ENCODE data around the gene ATE1.
"Not testable (repeated sequence)": the region's sequence is repeated elsewhere in the genome, so short reads cannot be mapped to it uniquely, and the experiment has no call there.

The ATE1 gene

DNA sequence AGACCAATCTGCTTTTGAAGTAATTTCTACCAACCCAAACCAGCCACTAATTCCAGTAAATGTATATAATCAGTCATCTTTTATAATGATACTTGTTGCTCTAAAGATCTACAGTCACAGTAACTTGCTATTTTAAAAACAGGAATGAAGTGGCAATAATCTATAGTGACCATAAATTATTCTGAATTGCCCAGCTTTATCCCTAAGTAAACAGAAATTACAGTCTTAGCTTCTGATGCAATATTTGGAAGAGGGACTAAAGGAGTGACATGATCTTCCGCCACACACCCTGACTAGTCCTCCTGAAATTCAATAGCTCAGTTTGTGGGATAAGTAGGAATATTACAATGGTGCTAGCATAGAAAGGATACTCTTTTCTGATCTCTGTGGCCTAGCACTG, 96.1 kb downstream of the ATE1 start:
- no peak for DNase-seq (ENCODE audit: low spot score)

DNA sequence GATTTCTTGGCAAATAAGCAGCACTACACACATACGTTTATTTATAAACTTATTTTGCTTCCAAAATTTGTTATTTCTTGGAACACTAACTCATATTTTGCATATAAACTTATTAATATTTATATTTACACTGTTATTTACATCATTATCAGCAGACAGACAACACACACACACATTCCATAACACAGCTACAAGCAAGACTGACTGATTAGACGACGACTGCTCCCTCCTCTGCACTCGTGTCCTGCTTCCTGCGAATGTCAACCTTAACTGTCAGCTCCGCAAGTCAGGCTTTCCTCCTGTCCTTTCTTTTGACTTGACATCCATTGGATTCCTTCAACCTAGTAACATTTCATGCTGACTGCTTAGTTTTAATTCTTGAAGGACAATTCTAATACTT, 96.6 kb downstream of the ATE1 start:
- no peak for DNase-seq (ENCODE audit: low spot score)

DNA sequence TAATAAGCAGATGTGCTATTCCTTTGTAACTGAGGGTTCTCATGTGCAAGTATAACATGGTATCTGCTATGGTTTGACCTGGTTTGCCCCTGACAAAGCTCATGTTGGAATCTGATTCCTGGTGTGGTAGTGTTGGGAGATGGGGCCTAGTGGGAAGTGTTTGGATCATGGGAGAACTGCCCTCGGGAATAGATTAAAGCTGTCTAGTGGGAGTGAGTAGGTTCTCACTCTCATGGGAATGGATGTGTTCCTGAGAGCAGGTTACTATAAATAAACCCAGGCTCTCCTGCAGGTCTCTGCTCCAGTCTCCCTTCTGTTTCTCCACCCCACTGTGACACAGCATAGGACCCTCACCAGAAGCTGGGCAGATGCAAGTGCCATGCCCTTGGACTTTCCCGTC, 97.7 kb downstream of the ATE1 start:
- DNase-seq (ENCODE audit: low spot score): peak; percentile 36

DNA sequence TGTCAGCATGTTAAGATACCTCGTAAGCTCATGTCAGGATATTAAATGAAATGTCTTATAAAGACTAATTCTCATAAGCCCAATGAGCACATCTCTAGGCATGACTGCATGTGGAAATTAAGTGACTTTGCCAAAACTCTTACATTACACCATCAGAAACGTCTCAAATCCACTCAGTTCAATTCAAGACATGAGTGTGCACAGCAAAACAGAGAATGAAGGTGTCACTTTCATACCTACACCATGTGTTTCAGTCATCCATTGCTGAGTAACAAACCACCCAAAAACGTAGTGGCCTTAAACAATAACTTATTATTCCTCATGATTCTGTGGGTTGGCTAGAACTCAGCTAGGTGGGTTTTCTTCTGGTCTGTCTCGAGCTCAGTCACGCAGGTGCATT, 99.8 kb downstream of the ATE1 start:
- DNase-seq (ENCODE audit: low spot score): no peak

DNA sequence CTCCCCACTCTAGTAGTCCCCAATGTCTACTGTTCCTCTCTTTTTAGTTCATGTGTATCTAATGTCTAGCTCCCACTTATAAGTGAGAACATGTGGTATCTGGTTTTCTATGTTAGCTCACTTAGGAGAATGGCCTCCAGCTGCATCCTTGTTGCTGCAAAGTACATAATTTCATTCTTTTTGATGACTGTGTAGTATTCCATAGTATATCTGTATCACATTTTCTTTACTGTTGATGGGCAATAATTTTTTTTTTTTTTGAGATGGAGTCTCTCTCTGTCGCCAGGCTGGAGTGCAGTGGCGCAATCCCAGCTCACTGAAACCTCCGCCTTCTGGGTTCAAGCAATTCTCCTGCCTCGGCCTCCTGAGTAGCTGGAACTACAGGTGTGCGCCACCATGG, 101.1 kb downstream of the ATE1 start:
- DNase-seq (ENCODE audit: low spot score): not testable (repeated sequence)

DNA sequence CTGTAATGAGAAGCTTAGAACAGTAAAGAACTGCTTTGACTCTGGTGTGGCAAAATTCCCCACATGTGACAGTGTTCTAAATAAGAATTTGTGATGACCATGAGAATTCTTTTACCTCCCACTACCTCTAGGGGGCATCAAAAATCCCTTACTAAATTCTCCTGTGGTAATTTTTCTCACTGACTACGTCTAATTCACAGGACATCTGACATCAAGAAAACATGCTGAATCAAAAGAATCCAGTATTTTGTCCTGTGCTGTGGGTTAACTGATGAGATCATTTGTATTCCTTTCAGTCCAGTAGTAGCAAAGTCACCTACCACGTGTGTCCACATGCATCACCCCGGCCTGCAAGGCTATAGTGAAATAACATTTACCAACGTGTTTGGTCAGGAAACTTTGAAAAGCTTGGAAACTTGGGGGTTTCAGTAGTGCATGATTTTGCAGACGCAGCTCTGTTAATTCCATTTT, 103.8 kb downstream of the ATE1 start:
- peak; percentile 38 for DNase-seq (ENCODE audit: low spot score)

DNA sequence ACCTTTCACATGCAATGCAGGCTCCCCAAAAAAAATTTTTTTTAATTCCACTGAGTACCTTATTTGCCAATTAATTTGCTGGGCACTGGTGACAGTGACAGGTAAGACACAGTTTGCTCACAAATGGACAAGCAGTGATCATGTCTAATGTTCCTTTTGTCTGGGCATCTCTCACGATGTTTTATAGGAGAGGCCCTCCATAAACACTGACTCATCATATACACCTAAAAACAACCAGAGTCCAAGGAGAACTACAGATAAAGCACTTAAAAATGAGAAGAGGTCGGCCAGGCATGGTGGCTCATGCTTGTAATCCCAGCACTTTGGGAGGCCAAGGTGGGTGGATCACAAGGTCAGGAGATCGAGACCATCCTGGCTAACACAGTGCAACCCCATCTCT, 105.1 kb downstream of the ATE1 start:
- DNase-seq (ENCODE audit: low spot score): no peak

DNA sequence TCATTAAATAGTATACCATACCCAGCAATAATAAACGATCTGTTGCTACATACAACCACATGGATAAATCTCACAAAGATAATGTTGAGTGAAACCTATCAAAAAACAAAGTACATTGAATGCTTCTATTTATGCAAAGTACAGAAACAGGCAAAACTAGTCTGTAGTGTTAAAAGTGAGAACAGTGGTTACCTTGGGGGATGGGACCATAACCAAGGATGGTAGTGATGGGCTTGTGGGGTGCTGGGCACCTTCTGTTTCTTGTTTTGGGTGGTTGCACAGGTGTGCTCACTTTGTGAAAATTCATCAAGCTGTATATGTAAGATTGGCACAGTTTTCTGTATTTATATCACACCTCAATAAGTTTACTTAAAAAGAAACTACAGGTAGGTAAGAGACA, 105.7 kb downstream of the ATE1 start:
- no peak for DNase-seq (ENCODE audit: low spot score)

DNA sequence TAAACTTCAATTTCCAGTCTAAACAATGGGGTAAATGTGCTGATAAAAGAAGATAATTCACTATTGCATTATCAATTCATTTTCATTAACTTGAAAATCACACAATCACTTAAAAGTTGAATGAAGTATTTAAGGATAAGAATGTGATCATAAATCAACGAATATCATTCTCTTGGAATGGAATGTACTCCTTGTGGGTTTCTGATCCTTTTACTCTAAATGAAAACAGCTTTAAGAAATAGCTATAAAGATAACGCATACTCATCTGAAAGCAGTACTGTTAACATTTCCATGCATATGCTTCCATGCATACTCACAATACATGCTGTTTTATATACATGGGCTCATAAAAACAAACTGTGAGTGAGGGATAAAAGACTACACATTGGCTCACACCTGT, 108.8 kb downstream of the ATE1 start:
- no peak for DNase-seq (ENCODE audit: low spot score)

DNA sequence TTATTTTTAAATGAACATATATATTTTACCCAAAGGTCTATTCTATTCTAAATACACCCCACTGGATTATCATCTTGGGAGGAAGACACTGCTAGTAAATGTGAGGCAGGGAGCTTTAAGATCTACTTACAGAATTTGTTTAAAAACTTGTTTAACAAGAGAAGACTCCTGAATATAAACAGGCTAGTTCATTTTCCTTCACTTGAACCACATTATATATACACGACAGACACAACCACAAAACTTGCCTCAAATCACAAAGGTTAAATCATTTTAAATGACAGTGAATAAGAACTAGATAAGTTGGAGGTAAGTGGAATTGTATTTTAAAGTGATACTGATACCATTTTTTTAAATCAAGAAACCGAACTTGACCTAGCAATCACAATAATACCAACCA, 109.2 kb downstream of the ATE1 start:
- no peak for DNase-seq (ENCODE audit: low spot score)

DNA sequence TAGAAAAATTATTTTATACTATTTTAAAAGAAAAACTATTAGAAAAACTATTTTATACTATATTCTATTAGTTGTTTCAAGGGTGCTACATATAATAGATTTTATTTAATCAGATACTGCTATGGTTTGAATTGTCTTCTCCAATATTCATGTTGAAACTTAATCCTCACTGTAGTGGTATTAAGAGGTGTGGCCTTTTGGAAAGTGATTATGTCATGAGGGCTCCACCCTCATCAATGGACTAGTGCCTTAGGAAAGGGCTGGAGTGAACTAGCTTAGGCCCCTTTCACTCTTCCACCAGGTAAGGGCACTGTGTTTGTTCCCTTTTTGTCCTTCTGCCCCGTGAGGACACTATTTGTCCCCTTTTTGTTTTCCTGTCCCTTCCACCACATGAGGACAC, 111.6 kb downstream of the ATE1 start:
- no peak for DNase-seq (ENCODE audit: low spot score)

DNA sequence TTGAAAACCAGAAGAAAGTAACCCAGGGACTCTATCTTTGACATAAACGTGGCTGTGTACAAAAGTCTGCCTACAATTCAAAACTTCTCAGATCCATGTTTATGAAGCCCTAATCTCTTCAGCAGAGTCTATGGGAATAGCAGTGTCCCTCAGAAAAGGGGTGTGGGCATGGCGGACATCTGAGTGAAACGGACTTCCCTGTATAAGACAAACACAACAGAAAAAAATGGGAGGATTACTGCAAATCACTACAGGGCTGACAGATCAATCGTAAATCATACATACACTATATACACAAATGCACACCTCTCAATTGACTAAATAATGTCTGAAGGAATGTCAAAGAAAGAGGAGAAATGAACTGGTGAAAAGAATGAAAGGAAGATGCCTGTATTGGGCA, 114.0 kb downstream of the ATE1 start:
- no peak for DNase-seq (ENCODE audit: low spot score)

DNA sequence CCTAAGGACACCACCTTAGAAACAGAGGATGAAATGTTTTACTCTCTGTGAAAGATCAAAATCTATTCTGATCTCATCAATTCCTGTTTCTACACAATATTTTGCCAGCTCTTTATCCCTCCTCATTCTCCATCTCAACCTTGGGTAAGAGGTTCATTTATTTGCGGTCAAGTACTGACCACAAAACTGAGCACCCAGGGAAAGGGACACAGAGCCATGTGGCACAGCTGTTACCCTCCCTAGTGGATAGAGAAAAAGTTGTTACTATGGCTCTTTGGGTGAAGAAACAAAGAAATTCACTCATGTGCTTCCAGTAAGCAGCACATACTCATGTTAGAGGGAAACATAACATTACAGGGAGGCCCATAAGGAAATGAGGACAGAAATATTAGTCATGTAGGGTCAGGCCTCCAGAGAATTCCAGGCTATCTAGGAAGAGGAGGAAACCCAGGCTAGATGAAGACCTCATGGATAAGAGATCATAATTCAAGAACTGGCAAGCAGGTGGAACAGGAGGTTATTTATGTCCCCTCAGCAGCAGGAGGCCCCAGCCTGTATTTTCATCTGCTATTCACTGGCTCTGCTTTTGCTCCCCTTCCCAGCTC, 114.5 kb downstream of the ATE1 start:
- no peak for DNase-seq (ENCODE audit: low spot score)

DNA sequence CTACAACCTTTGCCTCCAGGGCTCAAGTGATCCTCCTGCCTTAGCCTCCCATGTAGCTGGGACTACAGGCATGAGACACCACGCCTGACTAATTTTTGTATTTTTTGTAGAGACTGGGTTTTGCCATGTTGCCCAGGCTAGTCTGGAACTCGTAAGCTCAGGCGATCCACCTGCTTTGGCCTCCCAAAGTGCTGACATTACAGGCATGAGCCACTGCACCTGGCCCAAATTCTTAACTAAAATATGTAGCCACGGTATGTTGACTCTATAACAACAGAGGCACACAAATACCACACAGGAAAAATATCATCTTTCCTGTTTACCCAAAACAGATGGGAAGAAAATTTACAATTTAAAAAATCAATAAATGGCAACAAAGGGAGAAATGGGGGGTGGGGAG, 115.8 kb downstream of the ATE1 start:
- no peak for DNase-seq (ENCODE audit: low spot score)

DNA sequence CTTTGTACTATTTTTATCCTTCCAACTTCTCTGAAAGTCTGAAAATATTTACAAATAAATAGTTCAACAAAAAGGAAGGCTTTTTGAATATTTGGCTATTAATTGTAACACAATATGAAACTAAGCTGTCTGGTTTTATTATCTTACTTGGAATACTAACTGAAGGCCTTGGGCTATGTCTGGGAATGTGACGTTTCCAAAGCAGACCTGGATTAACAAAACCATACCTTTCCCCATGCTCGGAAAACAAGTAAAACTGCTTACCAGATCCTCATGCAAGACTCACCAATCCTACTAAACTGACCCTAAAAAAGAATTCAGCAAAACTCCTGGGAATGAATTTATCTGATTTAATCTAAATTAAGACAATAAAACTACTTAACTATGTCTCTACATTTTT, 116.4 kb downstream of the ATE1 start:
- DNase-seq (ENCODE audit: low spot score): no peak

DNA sequence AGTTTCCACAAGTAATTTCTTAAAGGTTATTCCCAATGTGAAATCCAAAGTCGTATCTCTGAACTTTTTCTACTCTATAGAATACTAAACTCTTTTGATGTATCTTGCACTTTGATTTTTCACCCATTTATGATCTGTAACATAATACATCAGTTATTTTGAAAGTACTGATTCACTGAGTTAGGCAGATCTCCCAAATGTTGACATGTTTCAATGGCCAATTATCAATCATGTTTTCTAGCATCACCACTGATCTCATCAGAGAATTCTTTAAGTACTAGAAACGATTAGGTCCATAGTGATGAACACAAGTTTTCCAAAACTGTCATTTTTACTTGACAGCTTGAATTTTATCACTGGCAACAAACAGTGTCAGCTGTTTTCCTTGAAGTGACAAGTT, 119.0 kb downstream of the ATE1 start:
- DNase-seq (ENCODE audit: low spot score): no peak

DNA sequence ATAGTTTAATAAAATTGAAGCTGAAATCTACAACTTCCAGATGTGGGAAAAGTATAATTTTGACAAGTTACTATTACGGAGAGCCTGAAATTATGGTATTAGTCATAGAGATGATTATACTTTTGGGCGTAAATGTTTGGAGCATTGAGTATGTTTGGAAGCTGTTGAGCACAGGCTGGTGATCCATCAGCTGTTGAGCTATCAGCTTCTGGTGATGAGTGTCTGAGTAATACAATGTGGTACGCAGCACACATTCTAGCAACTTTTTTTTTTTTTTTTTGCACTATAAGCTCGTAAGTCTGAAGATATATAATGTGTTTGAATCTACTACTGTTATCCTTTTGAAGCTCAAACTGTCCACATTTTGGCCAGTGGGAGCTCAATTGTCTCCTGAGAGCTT, 123.4 kb downstream of the ATE1 start:
- no peak for DNase-seq (ENCODE audit: low spot score)

DNA sequence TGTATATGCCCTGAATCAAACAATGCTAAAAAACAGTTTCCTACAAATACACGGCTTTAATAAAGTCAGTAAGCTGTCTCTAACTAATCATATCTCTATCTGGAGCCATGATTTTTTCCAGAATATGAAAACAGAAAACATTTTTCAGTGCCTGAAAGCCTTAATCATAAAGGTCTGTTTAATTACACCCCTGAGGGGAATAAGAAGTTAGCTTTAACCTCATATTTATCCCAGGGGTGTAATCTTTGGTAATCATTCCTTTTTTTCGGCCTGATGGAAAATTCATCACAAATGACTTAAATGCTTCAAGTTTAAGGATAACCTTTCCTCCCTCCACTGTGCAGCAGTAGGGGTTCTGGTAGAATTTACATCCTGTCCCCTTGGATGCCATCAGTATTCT, 124.2 kb downstream of the ATE1 start:
- DNase-seq (ENCODE audit: low spot score): no peak

DNA sequence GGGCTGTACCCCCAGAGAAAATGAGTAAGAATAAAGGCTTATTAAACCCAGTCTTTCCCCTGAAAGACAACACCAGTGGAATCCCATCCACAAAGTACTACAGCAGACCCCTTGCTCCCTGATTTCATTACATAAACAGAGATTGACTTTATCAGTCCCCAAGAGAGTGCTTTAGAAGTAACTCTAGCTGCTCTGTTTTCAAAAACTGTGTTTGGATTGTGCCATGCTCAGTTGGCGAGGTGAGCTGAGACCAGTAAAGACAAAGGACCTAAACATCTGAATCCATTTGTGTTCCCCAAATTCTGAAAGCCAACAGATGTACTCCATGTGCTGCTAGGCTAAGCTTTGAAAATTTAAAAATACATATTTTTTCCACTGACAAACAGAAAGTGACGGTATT, 127.0 kb downstream of the ATE1 start:
- DNase-seq (ENCODE audit: low spot score): no peak

DNA sequence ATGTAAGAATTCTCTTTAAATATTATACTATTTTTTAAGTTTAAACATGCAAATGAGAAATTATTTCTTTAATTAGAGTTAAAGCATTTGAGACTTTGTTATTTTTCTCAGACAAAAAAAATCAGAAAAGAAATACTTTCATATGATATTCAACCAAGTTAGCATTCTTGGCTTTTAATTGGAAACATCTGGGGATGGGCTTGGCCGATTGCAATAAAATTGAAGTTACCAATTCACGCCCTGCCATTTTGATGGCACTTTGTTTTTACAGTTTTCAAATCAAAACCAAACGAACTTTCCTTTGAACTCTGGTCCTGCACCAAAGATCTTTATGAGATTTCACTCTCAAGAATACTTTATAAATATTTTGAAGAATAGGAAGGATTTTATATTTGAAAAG, 127.7 kb downstream of the ATE1 start:
- DNase-seq (ENCODE audit: low spot score): no peak

DNA sequence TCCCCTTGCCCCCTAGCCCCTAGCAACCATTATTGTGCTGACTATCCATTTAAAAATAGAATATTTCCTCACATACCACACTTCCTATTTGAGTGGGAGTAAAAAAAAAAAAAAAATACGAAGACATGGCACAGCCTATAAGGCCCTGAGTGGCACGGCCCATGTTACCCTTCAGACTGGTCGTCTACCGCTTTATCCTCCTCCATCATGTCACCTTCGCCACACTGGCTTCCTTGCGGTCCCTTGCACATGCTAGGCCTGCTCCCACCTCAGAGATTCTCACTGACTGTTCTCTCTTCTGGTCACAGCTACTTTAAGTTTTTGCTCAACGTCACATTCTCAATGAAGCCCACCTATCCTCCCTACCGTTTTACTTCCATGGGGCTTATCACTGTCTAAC, 130.3 kb downstream of the ATE1 start:
- no peak for DNase-seq (ENCODE audit: low spot score)

DNA sequence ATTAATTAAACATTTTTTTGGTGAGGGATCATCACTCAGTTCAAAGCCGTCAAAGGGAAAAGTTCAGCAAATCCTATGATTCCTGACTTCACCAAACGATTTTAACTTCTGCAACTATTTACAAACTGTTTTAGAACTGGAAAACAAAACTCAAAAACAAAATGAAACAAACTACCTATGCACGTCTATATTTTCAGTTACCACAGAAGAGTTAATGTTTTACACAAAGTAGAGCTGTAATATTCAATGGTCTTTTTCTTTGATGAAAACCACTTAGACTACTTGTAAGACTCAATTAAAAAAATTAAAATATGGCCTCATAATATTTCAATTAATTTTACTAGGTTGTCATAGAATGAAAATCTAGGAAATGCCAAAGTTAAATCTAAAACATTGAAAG, 131.5 kb downstream of the ATE1 start:
- no peak for DNase-seq (ENCODE audit: low spot score)

DNA sequence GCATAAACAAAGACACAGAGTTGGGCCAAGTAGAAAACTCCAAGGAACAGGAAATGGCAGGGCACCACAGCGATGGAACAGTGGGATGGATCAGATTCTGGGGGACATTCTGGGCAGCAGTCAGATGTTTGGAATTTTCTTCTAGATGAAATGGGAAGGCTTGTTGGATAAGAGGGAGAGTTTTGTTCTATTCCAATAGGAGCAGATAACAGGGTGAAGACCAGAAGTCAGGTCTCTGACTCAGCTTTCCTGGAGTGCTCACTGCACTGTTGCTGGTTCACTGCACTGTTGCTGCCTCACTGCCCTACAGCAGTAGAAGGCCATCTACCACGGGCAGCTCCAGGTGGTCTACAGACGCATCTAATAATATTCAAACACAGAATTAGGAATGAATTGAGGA, 135.6 kb downstream of the ATE1 start:
- DNase-seq (ENCODE audit: low spot score): no peak

DNA sequence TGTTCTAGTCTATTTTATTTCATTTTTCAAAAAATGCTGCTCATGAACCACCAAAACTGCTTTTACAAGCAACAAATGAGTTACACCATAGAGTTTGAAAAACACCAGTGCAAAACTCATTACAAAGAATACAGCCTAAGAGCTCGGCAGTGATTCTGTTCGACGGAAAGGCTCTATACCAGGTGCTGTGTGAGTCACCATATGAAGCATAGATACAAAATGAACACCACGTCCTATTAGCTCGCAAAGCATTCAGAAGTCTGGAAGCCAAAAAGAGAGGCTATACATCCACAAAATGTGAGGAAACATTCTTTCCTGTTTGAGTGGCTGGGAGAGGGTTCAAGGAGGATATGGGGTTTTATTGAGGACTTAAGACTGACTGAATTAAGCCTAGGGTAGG, 136.1 kb downstream of the ATE1 start:
- DNase-seq (ENCODE audit: low spot score): no peak

DNA sequence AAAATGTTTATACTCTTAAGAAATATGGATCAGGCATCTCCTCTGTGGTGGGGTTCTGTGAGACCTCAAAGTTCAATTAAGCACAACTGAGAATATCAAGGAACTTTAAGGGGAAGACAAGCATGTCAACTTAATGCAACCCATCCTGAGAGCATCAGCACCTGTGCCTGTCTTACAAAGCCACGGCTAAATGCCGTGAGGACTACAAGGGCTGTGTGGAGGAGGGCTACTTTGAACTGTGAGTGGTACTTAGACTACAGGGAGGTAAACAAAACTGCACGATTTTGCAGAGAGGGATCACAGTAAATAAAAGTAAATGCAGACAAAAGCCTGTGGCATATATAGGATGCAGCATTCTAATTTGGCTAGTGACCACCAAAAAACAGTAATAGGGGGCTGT, 139.1 kb downstream of the ATE1 start:
- DNase-seq (ENCODE audit: low spot score): no peak

Measured in D341Med (cell line).